MM.1S (cell line): ENCODE data around the gene OR6B2.

Source experiments
- EZH2 ChIP-seq: fragments of 300-600 bp; sonication (generic); optimal IDR thresholded peaks from 2 replicates; pipeline ENCODE3; 2017; ENCODE audit warnings: low read depth, mild to moderate bottlenecking, antibody characterized with exemption, low read length, mixed read lengths
- TF ChIP-seq, protein P1 (sequence below): fragments of 300-600 bp; sonication (generic); IDR thresholded peaks from 2 replicates; pipeline ENCODE4 v1.5.1; 2016; ENCODE audit warnings: antibody characterized with exemption, low read length, mixed read lengths

DNA sequence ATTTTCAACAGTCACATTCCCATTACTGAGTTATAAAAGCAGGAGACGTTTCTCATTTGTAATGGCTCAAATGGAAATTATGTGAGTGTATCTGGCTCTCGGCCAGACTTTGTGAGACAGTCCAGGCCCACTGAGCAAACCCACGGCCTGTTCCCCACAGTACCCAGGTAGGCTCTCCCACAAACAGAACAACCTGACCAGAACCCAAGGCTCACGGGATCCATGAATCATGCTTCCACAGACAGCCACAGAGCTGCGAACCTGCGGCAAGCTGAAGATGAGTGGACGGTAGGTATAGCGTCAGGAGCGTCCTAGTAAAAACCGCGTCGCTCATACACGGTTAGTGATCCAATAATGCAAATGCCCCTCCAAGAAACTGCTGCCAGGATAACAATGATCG, 39.3 kb downstream of the OR6B2 start:
- TF ChIP-seq EZH2: no peak
- TF ChIP-seq, protein P1, sequence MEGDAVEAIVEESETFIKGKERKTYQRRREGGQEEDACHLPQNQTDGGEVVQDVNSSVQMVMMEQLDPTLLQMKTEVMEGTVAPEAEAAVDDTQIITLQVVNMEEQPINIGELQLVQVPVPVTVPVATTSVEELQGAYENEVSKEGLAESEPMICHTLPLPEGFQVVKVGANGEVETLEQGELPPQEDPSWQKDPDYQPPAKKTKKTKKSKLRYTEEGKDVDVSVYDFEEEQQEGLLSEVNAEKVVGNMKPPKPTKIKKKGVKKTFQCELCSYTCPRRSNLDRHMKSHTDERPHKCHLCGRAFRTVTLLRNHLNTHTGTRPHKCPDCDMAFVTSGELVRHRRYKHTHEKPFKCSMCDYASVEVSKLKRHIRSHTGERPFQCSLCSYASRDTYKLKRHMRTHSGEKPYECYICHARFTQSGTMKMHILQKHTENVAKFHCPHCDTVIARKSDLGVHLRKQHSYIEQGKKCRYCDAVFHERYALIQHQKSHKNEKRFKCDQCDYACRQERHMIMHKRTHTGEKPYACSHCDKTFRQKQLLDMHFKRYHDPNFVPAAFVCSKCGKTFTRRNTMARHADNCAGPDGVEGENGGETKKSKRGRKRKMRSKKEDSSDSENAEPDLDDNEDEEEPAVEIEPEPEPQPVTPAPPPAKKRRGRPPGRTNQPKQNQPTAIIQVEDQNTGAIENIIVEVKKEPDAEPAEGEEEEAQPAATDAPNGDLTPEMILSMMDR: no peak
